ENCODE results near the gene RUNDC3A. TPM values are rescaled to one million over a fixed set of nuclear protein-coding genes. Genes with fewer than 3 reads are reported as not detected.

RUNDC3A gene
- total RNA-seq, 1 experiment from 2014 or later: 5.2 TPM

DNA sequence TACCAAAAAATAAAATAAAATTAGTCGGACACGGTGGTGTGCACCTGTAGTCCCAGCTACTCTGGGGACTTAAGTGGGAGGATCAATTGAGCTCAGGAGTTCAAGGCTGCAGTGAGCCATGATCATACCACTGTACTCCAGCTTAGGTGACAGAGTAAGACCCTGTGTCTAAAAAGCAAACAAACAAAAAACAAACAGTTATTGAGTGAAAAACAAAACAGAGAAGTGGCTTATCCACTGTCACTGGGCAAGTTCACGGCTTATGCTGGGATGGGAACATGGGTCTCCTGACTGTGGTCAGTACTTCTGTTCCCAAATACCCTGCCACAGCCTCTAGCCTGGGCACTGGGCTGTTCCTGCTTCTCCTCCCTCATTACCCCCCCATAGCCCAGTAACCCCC lies 27.2 kb downstream of the RUNDC3A start:
- Mint-ChIP-seq H3K4me1 (peaks cover 12% of the 10 kb centered on the region; the same call in 1 of the 2 replicates), H3K9me3 (no peaks in the 10 kb centered on the region), H3K4me3 (no peak overlapping the region), H3K36me3 (no peaks in the 10 kb centered on the region), H3K27ac (no peak overlapping the region), H3K27me3 (ENCODE audit: low read depth) (peaks cover 5% of the 10 kb centered on the region)
- no peak for ATAC-seq
- ChIA-PET CTCF (interaction anchor here (0.9 to 7.4 kb wide), 5 partner anchors 9 to 133 kb away, joined by 3 to 78 read pairs (median 8); partner anchors contain the start of gene GRN), POLR2A (no interaction called here)
- no peak for DNase-seq (ENCODE audit: low spot score)
- TF ChIP-seq RELA (CRISPR knock-in tag; IDR thresholded peaks at IDR 0.05; ENCODE audit: borderline replicate concordance) (no peak), RORB (CRISPR knock-in tag; IDR thresholded peaks at IDR 0.05) (no peak), CREM (CRISPR knock-in tag; IDR thresholded peaks at IDR 0.05) (no peak), PRRX2 (CRISPR knock-in tag; IDR thresholded peaks at IDR 0.05) (no peak), ATF1 (CRISPR knock-in tag; IDR thresholded peaks at IDR 0.05) (no peak), SOX15 (CRISPR knock-in tag; IDR thresholded peaks at IDR 0.05) (no peak), MYBL2 (CRISPR knock-in tag; IDR thresholded peaks at IDR 0.05) (no peak), JUN (CRISPR knock-in tag; IDR thresholded peaks at IDR 0.05) (no peak), TEAD4 (CRISPR knock-in tag; IDR thresholded peaks at IDR 0.05) (no peak)
- TF ChIP-seq, protein P1, sequence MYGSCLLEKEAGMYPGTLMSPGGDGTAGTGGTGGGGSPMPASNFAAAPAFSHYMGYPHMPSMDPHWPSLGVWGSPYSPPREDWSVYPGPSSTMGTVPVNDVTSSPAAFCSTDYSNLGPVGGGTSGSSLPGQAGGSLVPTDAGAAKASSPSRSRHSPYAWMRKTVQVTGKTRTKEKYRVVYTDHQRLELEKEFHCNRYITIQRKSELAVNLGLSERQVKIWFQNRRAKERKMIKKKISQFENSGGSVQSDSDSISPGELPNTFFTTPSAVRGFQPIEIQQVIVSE (CRISPR knock-in tag; IDR thresholded peaks at IDR 0.05; ENCODE audit: borderline replicate concordance): no peak
- TF ChIP-seq, protein P2, sequence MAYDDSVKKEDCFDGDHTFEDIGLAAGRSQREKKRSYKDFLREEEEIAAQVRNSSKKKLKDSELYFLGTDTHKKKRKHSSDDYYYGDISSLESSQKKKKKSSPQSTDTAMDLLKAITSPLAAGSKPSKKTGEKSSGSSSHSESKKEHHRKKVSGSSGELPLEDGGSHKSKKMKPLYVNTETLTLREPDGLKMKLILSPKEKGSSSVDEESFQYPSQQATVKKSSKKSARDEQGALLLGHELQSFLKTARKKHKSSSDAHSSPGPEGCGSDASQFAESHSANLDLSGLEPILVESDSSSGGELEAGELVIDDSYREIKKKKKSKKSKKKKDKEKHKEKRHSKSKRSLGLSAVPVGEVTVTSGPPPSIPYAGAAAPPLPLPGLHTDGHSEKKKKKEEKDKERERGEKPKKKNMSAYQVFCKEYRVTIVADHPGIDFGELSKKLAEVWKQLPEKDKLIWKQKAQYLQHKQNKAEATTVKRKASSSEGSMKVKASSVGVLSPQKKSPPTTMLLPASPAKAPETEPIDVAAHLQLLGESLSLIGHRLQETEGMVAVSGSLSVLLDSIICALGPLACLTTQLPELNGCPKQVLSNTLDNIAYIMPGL (CRISPR knock-in tag; IDR thresholded peaks at IDR 0.05): no peak
- TF ChIP-seq, protein P3, sequence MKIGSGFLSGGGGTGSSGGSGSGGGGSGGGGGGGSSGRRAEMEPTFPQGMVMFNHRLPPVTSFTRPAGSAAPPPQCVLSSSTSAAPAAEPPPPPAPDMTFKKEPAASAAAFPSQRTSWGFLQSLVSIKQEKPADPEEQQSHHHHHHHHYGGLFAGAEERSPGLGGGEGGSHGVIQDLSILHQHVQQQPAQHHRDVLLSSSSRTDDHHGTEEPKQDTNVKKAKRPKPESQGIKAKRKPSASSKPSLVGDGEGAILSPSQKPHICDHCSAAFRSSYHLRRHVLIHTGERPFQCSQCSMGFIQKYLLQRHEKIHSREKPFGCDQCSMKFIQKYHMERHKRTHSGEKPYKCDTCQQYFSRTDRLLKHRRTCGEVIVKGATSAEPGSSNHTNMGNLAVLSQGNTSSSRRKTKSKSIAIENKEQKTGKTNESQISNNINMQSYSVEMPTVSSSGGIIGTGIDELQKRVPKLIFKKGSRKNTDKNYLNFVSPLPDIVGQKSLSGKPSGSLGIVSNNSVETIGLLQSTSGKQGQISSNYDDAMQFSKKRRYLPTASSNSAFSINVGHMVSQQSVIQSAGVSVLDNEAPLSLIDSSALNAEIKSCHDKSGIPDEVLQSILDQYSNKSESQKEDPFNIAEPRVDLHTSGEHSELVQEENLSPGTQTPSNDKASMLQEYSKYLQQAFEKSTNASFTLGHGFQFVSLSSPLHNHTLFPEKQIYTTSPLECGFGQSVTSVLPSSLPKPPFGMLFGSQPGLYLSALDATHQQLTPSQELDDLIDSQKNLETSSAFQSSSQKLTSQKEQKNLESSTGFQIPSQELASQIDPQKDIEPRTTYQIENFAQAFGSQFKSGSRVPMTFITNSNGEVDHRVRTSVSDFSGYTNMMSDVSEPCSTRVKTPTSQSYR (CRISPR knock-in tag; IDR thresholded peaks at IDR 0.05): no peak
- TF ChIP-seq, protein P4, sequence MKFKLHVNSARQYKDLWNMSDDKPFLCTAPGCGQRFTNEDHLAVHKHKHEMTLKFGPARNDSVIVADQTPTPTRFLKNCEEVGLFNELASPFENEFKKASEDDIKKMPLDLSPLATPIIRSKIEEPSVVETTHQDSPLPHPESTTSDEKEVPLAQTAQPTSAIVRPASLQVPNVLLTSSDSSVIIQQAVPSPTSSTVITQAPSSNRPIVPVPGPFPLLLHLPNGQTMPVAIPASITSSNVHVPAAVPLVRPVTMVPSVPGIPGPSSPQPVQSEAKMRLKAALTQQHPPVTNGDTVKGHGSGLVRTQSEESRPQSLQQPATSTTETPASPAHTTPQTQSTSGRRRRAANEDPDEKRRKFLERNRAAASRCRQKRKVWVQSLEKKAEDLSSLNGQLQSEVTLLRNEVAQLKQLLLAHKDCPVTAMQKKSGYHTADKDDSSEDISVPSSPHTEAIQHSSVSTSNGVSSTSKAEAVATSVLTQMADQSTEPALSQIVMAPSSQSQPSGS (CRISPR knock-in tag; IDR thresholded peaks at IDR 0.05; ENCODE audit: borderline replicate concordance, low read depth): no peak
- TF ChIP-seq, protein P5, sequence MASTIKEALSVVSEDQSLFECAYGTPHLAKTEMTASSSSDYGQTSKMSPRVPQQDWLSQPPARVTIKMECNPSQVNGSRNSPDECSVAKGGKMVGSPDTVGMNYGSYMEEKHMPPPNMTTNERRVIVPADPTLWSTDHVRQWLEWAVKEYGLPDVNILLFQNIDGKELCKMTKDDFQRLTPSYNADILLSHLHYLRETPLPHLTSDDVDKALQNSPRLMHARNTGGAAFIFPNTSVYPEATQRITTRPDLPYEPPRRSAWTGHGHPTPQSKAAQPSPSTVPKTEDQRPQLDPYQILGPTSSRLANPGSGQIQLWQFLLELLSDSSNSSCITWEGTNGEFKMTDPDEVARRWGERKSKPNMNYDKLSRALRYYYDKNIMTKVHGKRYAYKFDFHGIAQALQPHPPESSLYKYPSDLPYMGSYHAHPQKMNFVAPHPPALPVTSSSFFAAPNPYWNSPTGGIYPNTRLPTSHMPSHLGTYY (CRISPR knock-in tag; IDR thresholded peaks at IDR 0.05): no peak
- TF ChIP-seq, protein P6, sequence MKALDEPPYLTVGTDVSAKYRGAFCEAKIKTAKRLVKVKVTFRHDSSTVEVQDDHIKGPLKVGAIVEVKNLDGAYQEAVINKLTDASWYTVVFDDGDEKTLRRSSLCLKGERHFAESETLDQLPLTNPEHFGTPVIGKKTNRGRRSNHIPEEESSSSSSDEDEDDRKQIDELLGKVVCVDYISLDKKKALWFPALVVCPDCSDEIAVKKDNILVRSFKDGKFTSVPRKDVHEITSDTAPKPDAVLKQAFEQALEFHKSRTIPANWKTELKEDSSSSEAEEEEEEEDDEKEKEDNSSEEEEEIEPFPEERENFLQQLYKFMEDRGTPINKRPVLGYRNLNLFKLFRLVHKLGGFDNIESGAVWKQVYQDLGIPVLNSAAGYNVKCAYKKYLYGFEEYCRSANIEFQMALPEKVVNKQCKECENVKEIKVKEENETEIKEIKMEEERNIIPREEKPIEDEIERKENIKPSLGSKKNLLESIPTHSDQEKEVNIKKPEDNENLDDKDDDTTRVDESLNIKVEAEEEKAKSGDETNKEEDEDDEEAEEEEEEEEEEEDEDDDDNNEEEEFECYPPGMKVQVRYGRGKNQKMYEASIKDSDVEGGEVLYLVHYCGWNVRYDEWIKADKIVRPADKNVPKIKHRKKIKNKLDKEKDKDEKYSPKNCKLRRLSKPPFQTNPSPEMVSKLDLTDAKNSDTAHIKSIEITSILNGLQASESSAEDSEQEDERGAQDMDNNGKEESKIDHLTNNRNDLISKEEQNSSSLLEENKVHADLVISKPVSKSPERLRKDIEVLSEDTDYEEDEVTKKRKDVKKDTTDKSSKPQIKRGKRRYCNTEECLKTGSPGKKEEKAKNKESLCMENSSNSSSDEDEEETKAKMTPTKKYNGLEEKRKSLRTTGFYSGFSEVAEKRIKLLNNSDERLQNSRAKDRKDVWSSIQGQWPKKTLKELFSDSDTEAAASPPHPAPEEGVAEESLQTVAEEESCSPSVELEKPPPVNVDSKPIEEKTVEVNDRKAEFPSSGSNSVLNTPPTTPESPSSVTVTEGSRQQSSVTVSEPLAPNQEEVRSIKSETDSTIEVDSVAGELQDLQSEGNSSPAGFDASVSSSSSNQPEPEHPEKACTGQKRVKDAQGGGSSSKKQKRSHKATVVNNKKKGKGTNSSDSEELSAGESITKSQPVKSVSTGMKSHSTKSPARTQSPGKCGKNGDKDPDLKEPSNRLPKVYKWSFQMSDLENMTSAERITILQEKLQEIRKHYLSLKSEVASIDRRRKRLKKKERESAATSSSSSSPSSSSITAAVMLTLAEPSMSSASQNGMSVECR (CRISPR knock-in tag; IDR thresholded peaks at IDR 0.05; ENCODE audit: borderline replicate concordance): no peak

All from WTC11 (cell line).